K562 treated with DMSO at 1 percent for 24 hours (cell line): ENCODE measurements around the gene ATF7IP2. TPM values are rescaled to one million over a fixed set of nuclear protein-coding genes. Genes with fewer than 3 reads are reported as not detected.

Source experiments
- total RNA-seq: library from RNA; unstranded; fragments of 300-600 nt; gene quantifications from 2 replicates; pipeline ENCODE4 v1.2.3, GENCODE V29; 2022; ENCODE audit warnings: low read depth; ENCODE audit not compliant: insufficient read depth

ATF7IP2 gene
- 89.3 and 101 TPM in 2 replicates for total RNA-seq

GRCh38 chr16:10385725-10386516 is at the start of gene ATF7IP2:
TSS of gene ATF7IP2 (plus strand) at chr16:10386061. CDS start at chr16:10430621, 44,560 bp downstream.

Other genes starting within 250 kb of the ATF7IP2 start
- gene GRIN2A, start 203.6 kb upstream of the ATF7IP2 start, total RNA-seq = not detected in 2 replicates
- 3.0 and 3.6 TPM in 2 replicates for gene EMP2, start 194.5 kb downstream of the ATF7IP2 start, total RNA-seq